A549 (cell line): ENCODE measurements around the gene SPC25. TPM values are rescaled to one million over a fixed set of nuclear protein-coding genes. Genes with fewer than 3 reads are reported as not detected.

Experiments
- ATAC-seq, 2 experiments: fragments of 200-7000 bp in 1 of 2; fragments of >200 bp in 1 of 2; cut with Nextera tagmentation in 1 of 2; cut with Tn5 transposase in 1 of 2; 3 replicates each; pipeline versions ENCODE4 v1.8.0 to v1.9.1; 2018 to 2020; ENCODE audit warnings: mild to moderate bottlenecking in 1 of 2, moderate library complexity in 1 of 2
- CTCF ChIA-PET: fragments of 300-600 bp; sonication (Branson Sonifier 250); formaldehyde crosslinking; extraction: SDS; loops from one replicate; lab custom pipeline; 2021; ENCODE audit warnings: antibody characterized with exemption, inconsistent platforms; lab: Yijun Ruan, JAX
- POLR2A ChIA-PET: fragments of 350-600 bp; formaldehyde crosslinking; extraction: SDS; loops from one replicate; lab custom pipeline; 2021; ENCODE audit warnings: antibody characterized with exemption, inconsistent platforms; lab: Yijun Ruan, JAX
- DNase-seq, 2 experiments: peaks; one replicate each; pipeline versions ENCODE4 v3.0.0 to v3.0.0-alpha.2; 2011 to 2016; ENCODE audit warnings: low read depth in 1 of 2, low spot score in 1 of 2
- FAIRE-seq: peaks from 2 replicates; lab custom pipeline; 2011; peaks lifted over from hg19 to GRCh38; lab: Jason Lieb, UNC
- H3K27ac ChIP-seq, 2 experiments: fragments of >200 bp; sonication (Bioruptor Twin); formaldehyde crosslinking; 3 replicates each; pipeline ENCODE4 v1.5.1; 2016 to 2017
- H3K4me1 ChIP-seq: fragments of >200 bp; sonication (Bioruptor Twin); formaldehyde crosslinking; 3 replicates; pipeline ENCODE4 v1.6.1; 2016
- H3K4me2 ChIP-seq: fragments of >200 bp; sonication (Bioruptor Twin); formaldehyde crosslinking; 3 replicates; pipeline ENCODE4 v1.6.1; 2016
- H3K4me3 ChIP-seq: fragments of >200 bp; sonication (Bioruptor Twin); formaldehyde crosslinking; 3 replicates; pipeline ENCODE4 v1.5.1; 2016
- H3K9me3 ChIP-seq: fragments of >200 bp; sonication (Bioruptor Twin); formaldehyde crosslinking; 3 replicates; pipeline ENCODE4 v1.6.1; 2016
- BHLHE40 ChIP-seq: IDR thresholded peaks from 2 replicates; pipeline ENCODE4 v1.6.1; 2012; ENCODE audit warnings: low read depth, low read length, inconsistent platforms
- CBX2 ChIP-seq: fragments of 200-600 bp; sonication (generic); IDR thresholded peaks from 2 replicates; pipeline ENCODE4 v1.6.1; 2016; ENCODE audit warnings: low read depth, mild to moderate bottlenecking, borderline replicate concordance
- CHD4 ChIP-seq: fragments of 200-600 bp; sonication (generic); IDR thresholded peaks from 2 replicates; pipeline ENCODE4 v1.6.1; 2016; ENCODE audit warnings: antibody characterized with exemption, mild to moderate bottlenecking, borderline replicate concordance
- EHF ChIP-seq: fragments of 250-450 bp; sonication (Bioruptor Pico); IDR thresholded peaks from 2 replicates; pipeline ENCODE4 v1.5.0; 2020; ENCODE audit warnings: mild to moderate bottlenecking
- EHMT2 ChIP-seq: fragments of 200-600 bp; sonication (generic); IDR thresholded peaks from 2 replicates; pipeline ENCODE4 v1.6.1; 2016; ENCODE audit warnings: antibody characterized with exemption, low read depth, mild to moderate bottlenecking, moderate library complexity
- ELK1 ChIP-seq: fragments of 150-350 bp; IDR thresholded peaks from 2 replicates; pipeline ENCODE4 v1.6.1; 2014; ENCODE audit warnings: low read depth, mild to moderate bottlenecking, low read length
- EP300 ChIP-seq, 2 experiments: fragments of >200 bp; sonication (Bioruptor Twin); formaldehyde crosslinking; IDR thresholded peaks; 2 replicates in 1 of 2; 3 replicates in 1 of 2; pipeline ENCODE4 v1.6.1; 2016 to 2017
- FOSB ChIP-seq: fragments of 250-450 bp; sonication (Bioruptor Pico); IDR thresholded peaks from 2 replicates; pipeline ENCODE4 v1.5.0; 2020; ENCODE audit warnings: mild to moderate bottlenecking, moderate library complexity
- FOSL2 ChIP-seq, 2 experiments: fragments of 450-650 bp in 1 of 2; fragments of >200 bp in 1 of 2; sonication (Bioruptor Twin) in 1 of 2; formaldehyde crosslinking; IDR thresholded peaks; 2 replicates each; pipeline versions ENCODE4 v1.5.0 to v1.6.1; 2016 to 2020; ENCODE audit warnings: mild to moderate bottlenecking in 1 of 2, moderate library complexity in 1 of 2
- FOXS1 ChIP-seq: fragments of 250-450 bp; sonication (Bioruptor Pico); IDR thresholded peaks from 2 replicates; pipeline ENCODE4 v1.5.0; 2020; ENCODE audit warnings: mild to moderate bottlenecking, moderate library complexity
- GATA3 ChIP-seq: IDR thresholded peaks from 2 replicates; pipeline ENCODE4 v1.6.1; 2012; ENCODE audit warnings: borderline replicate concordance
- HMGXB4 ChIP-seq: fragments of 250-450 bp; sonication (Bioruptor Pico); IDR thresholded peaks from 2 replicates; pipeline ENCODE4 v1.5.0; 2021; ENCODE audit warnings: mild to moderate bottlenecking, moderate library complexity, borderline replicate concordance
- HOXA7 ChIP-seq: fragments of 250-450 bp; sonication (Bioruptor Pico); IDR thresholded peaks from 2 replicates; pipeline ENCODE4 v1.5.0; 2020; ENCODE audit warnings: mild to moderate bottlenecking, moderate library complexity
- HOXB13 ChIP-seq: fragments of 250-450 bp; sonication (Bioruptor Pico); IDR thresholded peaks from 2 replicates; pipeline ENCODE4 v1.5.0; 2020; ENCODE audit warnings: low read depth, mild to moderate bottlenecking, moderate library complexity
- JUNB ChIP-seq: fragments of >200 bp; sonication (Bioruptor Twin); formaldehyde crosslinking; IDR thresholded peaks from 2 replicates; pipeline ENCODE4 v1.6.1; 2016
- MYC ChIP-seq: IDR thresholded peaks from 2 replicates; pipeline ENCODE4 v1.6.1; 2012; ENCODE audit warnings: mild to moderate bottlenecking, inconsistent platforms, low read length, improper control_type of control experiment, borderline replicate concordance
- RARB ChIP-seq: fragments of 250-450 bp; sonication (Bioruptor Pico); IDR thresholded peaks from 2 replicates; pipeline ENCODE4 v1.8.0; 2021; ENCODE audit warnings: mild to moderate bottlenecking, moderate library complexity
- REST ChIP-seq: fragments of 200-600 bp; sonication (generic); IDR thresholded peaks from 2 replicates; pipeline ENCODE4 v1.6.1; 2016; ENCODE audit warnings: antibody characterized with exemption, mild to moderate bottlenecking, moderate library complexity
- RFX5 ChIP-seq: fragments of 450-650 bp; IDR thresholded peaks from 2 replicates; pipeline ENCODE4 v1.7.1; 2014; ENCODE audit warnings: antibody characterized with exemption, mild to moderate bottlenecking, moderate library complexity
- TFCP2L1 ChIP-seq: fragments of 250-450 bp; sonication (Bioruptor Pico); IDR thresholded peaks from 2 replicates; pipeline ENCODE4 v1.5.0; 2021; ENCODE audit warnings: mild to moderate bottlenecking
- WGBS: methylation state at CpG from one replicate; pipeline ENCODE4 v1.1.6; 2017; ENCODE audit errors: missing lambda C conversion rate; 5-methylcytosine and 5-hydroxymethylcytosine counted together
- polyA plus RNA-seq, 4 experiments: library from polyadenylated mRNA; depleted of rRNA in 3 of 4; stranded (reverse); fragments of >200 nt; fragmentation: RNase III in 1 of 4; extraction: RNeasy Plus Mini Kit Qiagen cat#74134 plus additional on column Dnase treatment in 1 of 4; gene quantifications; 2 replicates in 3 of 4; 3 replicates in 1 of 4; pipeline ENCODE4 v1.2.3, GENCODE V29; 2011 to 2017
- TF ChIP-seq, protein P1 (sequence below): IDR thresholded peaks from 2 replicates; pipeline ENCODE4 v1.6.1; 2012; ENCODE audit warnings: low read depth, borderline replicate concordance
- TF ChIP-seq, protein P2 (sequence below): IDR thresholded peaks from 2 replicates; pipeline ENCODE4 v1.6.1; 2012
- TF ChIP-seq, protein P3 (sequence below): fragments of >200 bp; sonication (Bioruptor Twin); formaldehyde crosslinking; IDR thresholded peaks from 2 replicates; pipeline ENCODE4 v1.6.1; 2016

The SPC25 gene
- polyA plus RNA-seq, 2 of the 4 experiments (the other 2 are of a cell fraction), result 23.9 to 27.8 TPM

- H3K4me3 ChIP-seq, result no peak overlapping the region
- DNase-seq (no peak), ATAC-seq (no peak), FAIRE-seq (no peak)
- TF ChIP-seq FOXS1 (CRISPR knock-in tag), result no peak
- TF ChIP-seq CHD4, result no peak
- TF ChIP-seq CBX2, result no peak
- no peak for TF ChIP-seq EHMT2
- TF ChIP-seq, protein P1, sequence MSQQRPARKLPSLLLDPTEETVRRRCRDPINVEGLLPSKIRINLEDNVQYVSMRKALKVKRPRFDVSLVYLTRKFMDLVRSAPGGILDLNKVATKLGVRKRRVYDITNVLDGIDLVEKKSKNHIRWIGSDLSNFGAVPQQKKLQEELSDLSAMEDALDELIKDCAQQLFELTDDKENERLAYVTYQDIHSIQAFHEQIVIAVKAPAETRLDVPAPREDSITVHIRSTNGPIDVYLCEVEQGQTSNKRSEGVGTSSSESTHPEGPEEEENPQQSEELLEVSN, result no peak
- H3K4me1 ChIP-seq, result no peaks in the 10 kb centered on the region
- ChIA-PET CTCF (no interaction called here), POLR2A (no interaction called here)
- no peak overlapping the region for H3K27ac ChIP-seq
- no peak overlapping the region for H3K4me2 ChIP-seq
- H3K9me3 ChIP-seq, result no peaks in the 10 kb centered on the region
- 44% methylated on average over 2 of the region's 2 CpGs for WGBS
Measured at GRCh38 chr2:168903888-168904287, 13.7 kb upstream of the SPC25 start.

- DNase-seq (no peak), FAIRE-seq (no peak), ATAC-seq (no peak)
- no peaks in the 10 kb centered on the region for H3K4me1 ChIP-seq
- no peak for TF ChIP-seq CBX2
- no peak for TF ChIP-seq RARB (CRISPR knock-in tag)
- TF ChIP-seq, protein P2, sequence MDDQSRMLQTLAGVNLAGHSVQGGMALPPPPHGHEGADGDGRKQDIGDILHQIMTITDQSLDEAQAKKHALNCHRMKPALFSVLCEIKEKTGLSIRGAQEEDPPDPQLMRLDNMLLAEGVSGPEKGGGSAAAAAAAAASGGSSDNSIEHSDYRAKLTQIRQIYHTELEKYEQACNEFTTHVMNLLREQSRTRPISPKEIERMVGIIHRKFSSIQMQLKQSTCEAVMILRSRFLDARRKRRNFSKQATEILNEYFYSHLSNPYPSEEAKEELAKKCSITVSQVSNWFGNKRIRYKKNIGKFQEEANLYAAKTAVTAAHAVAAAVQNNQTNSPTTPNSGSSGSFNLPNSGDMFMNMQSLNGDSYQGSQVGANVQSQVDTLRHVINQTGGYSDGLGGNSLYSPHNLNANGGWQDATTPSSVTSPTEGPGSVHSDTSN, result no peak
- TF ChIP-seq HMGXB4 (CRISPR knock-in tag), result no peak
- TF ChIP-seq EHF (CRISPR knock-in tag), result no peak
- TF ChIP-seq JUNB, result no peak
- no peak for TF ChIP-seq TFCP2L1 (CRISPR knock-in tag)
- H3K4me3 ChIP-seq, result no peak within 1 kb of the TSS
- no peak within 1 kb of the TSS for H3K27ac ChIP-seq
- H3K4me2 ChIP-seq, result no peak within 1 kb of the TSS
- CTCF ChIA-PET, result no interaction called here
- 15% methylated on average over 5 of the region's 5 CpGs for WGBS
- POLR2A ChIA-PET, result no interaction called here
- no peaks in the 10 kb centered on the region for H3K9me3 ChIP-seq
Measured at GRCh38 chr2:168901003-168901402, 10.8 kb upstream of the SPC25 start, which contains the start of gene G6PC2. Gene G6PC2 (plus strand): TSS chr2:168901291. CDS start chr2:168901332, 41 bp downstream.

DNA sequence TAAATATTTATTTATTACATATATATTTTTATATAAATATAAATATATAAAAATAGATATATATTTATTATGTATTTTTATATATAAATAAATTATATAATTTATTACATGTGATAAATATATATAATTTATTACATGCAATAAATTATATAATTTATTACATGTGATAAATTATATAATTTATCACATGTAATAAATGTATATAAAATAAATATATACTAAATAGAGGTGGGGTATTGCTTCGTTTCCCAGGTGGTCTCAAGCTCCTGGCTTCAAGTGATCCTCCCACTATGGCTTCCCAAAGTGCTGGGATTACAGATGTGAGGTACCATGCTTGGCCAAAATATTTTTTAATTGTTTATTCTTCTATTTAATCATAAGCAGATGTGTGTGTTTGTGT, 7.2 kb upstream of the SPC25 start:
- FAIRE-seq (no peak), DNase-seq (no peak), ATAC-seq (no peak)
- Histone ChIP-seq H3K27ac (no peak overlapping the region), H3K9me3 (no peaks in the 10 kb centered on the region), H3K4me2 (no peak overlapping the region), H3K4me3 (no peak overlapping the region), H3K4me1 (no peaks in the 10 kb centered on the region)
- no peak for TF ChIP-seq HOXA7
- ChIA-PET CTCF (no interaction called here), POLR2A (no interaction called here)
- 12% methylated on average over 1 of the region's 1 CpG for WGBS

DNA sequence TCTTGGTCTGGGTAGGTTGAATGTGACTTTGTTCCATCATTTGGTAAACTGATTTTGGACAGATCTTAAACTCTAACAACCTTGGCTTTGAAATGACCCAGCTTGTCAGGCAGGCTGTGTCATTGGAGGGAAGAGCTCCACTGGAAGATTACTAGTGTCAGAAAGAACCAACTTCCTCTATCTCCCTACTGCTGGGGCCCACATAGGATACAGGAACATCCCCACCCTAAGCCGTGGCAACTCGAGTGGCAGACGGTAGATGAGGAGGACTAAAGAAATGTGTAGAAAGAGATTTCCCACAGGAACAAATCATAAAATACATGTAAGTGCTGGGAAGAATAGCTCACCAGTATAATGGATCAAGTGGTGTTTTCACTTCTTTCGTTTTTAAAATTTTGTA, 6.6 kb upstream of the SPC25 start:
- ChIA-PET POLR2A (no interaction called here), CTCF (no interaction called here)
- 78% methylated on average over 4 of the region's 4 CpGs for WGBS
- H3K27ac ChIP-seq, result no peak overlapping the region
- H3K9me3 ChIP-seq, result no peaks in the 10 kb centered on the region
- ATAC-seq (no peak), FAIRE-seq (no peak), DNase-seq (no peak)
- no peak overlapping the region for H3K4me2 ChIP-seq
- H3K4me1 ChIP-seq, result no peaks in the 10 kb centered on the region
- H3K4me3 ChIP-seq, result no peak overlapping the region
- TF ChIP-seq ELK1, result no peak
- no peak for TF ChIP-seq TFCP2L1 (CRISPR knock-in tag)
- TF ChIP-seq BHLHE40, result no peak
- no peak for TF ChIP-seq EP300 (IDR thresholded peaks at IDR 0.05)
- TF ChIP-seq, protein P3, sequence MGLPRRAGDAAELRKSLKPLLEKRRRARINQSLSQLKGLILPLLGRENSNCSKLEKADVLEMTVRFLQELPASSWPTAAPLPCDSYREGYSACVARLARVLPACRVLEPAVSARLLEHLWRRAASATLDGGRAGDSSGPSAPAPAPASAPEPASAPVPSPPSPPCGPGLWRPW, result no peak
- no peak for TF ChIP-seq RFX5
- TF ChIP-seq REST, result no peak
- TF ChIP-seq FOSL2 (IDR thresholded peaks at IDR 0.05), result no peak
- no peak for TF ChIP-seq FOSL2 (CRISPR knock-in tag; IDR thresholded peaks at IDR 0.05)
- TF ChIP-seq GATA3, result no peak
- TF ChIP-seq FOSB (CRISPR knock-in tag), result no peak
- TF ChIP-seq MYC, result no peak
- no peak for TF ChIP-seq HOXB13 (CRISPR knock-in tag)
